Mesenteric fat pad (tissue), 1 donor: Measurements from ENCODE around the gene FLNA. TPM values are rescaled to one million over a fixed set of nuclear protein-coding genes. Genes with fewer than 3 reads are reported as not detected.
"Not testable (repeated sequence)": the region's sequence is repeated elsewhere in the genome, so short reads cannot be mapped to it uniquely, and the experiment has no call there.

ENCODE experiments used
- DNase-seq: peaks from one replicate; pipeline ENCODE4 v3.0.0-alpha.2; 2020; ENCODE audit warnings: low spot score
- total RNA-seq: library from RNA; stranded (reverse); fragmentation: NEBNext Ultra II Directional; extraction: Animal tissue kit (Norgen Biotek cat#: 25700); gene quantifications from one replicate; pipeline ENCODE4 v1.2.1, GENCODE V29; 2021
- donor health status: DM: yes; HTN: yes; CAD: no.

Gene FLNA
- total RNA-seq, 1 donor from 2014 or later, result 1,133 TPM

GRCh38 chrX:154308108-154308946 is 66.1 kb downstream of the FLNA start:
- no peak for DNase-seq

GRCh38 chrX:154307202-154307601 is 67.2 kb downstream of the FLNA start:
- DNase-seq, result no peak

- no peak for DNase-seq
Measured at GRCh38 chrX:154305541-154306205, 68.8 kb downstream of the FLNA start.

- no peak for DNase-seq
Measured at GRCh38 chrX:154304846-154305245, 69.6 kb downstream of the FLNA start.

- DNase-seq, result no peak
Measured at GRCh38 chrX:154303476-154303875, 71.0 kb downstream of the FLNA start.

GRCh38 chrX:154302998-154303397 is 71.4 kb downstream of the FLNA start:
- DNase-seq, result not testable (repeated sequence)

GRCh38 chrX:154300816-154301215 is 73.6 kb downstream of the FLNA start:
- DNase-seq, result no peak

Other genes with a start within 250 kb of the FLNA start
- not detected for gene OPN1LW, start 230.4 kb downstream of the FLNA start, total RNA-seq
- not detected for gene OPN1MW, start 192.0 kb downstream of the FLNA start, total RNA-seq
- gene OPN1MW2, start 154.9 kb downstream of the FLNA start, total RNA-seq, result not detected
- gene OPN1MW3, start 117.1 kb downstream of the FLNA start, total RNA-seq, result not detected
- gene TEX28, start 79.5 kb downstream of the FLNA start, total RNA-seq, result not detected
- 0.80 TPM for gene TKTL1, start 78.8 kb downstream of the FLNA start, total RNA-seq
- gene EMD, start 4.7 kb upstream of the FLNA start, total RNA-seq, result 57.4 TPM
- gene RPL10, start 23.7 kb upstream of the FLNA start, total RNA-seq, result 2,424 TPM
- gene DNASE1L1, start 34.6 kb upstream of the FLNA start, total RNA-seq, result 18.9 TPM
- 32.4 TPM for gene TAFAZZIN, start 36.9 kb upstream of the FLNA start, total RNA-seq
- gene ATP6AP1, start 54.0 kb upstream of the FLNA start, total RNA-seq, result 72.5 TPM
- 82.6 TPM for gene GDI1, start 62.5 kb upstream of the FLNA start, total RNA-seq
- 88.3 TPM for gene FAM50A, start 69.5 kb upstream of the FLNA start, total RNA-seq
- 57.2 TPM for gene PLXNA3, start 83.6 kb upstream of the FLNA start, total RNA-seq
- 13.6 TPM for gene LAGE3, start 104.6 kb upstream of the FLNA start, total RNA-seq
- 29.1 TPM for gene UBL4A, start 112.0 kb upstream of the FLNA start, total RNA-seq
- 30.4 TPM for gene SLC10A3, start 116.0 kb upstream of the FLNA start, total RNA-seq
- 36.5 TPM for gene FAM3A, start 141.6 kb upstream of the FLNA start, total RNA-seq
- gene G6PD, start 172.2 kb upstream of the FLNA start, total RNA-seq, result 110 TPM
- 29.8 TPM for gene IKBKG, start 173.0 kb upstream of the FLNA start, total RNA-seq
- not detected for gene CTAG1A, start 210.5 kb upstream of the FLNA start, total RNA-seq
- not detected for gene CTAG1B, start 244.6 kb upstream of the FLNA start, total RNA-seq